Panc1 (cell line): Measurements from ENCODE around the gene PTCD2. TPM values are rescaled to one million over a fixed set of nuclear protein-coding genes. Genes with fewer than 3 reads are reported as not detected.

ENCODE experiments used
- ATAC-seq: fragments of 200-7000 bp; cut with Tn5 transposase; 2 replicates; pipeline ENCODE4 v1.9.1; 2020; ENCODE audit warnings: mild to moderate bottlenecking, moderate library complexity
- BruUV-seq: library from RNA; stranded (reverse); fragments of 400-500 nt; replicated peaks from 2 replicates; lab custom pipeline; 2021; lab: Mats Ljungman, UMichigan
- CTCF ChIA-PET: fragments of 300-600 bp; sonication (Branson Sonifier 250); formaldehyde crosslinking; loops from one replicate; lab custom pipeline; 2022; ENCODE audit warnings: antibody characterized with exemption; lab: Charles Lee
- POLR2A ChIA-PET: fragments of 300-600 bp; sonication (Branson Sonifier 250); formaldehyde crosslinking; loops from one replicate; lab custom pipeline; 2022; ENCODE audit warnings: antibody characterized with exemption; lab: Charles Lee
- DNase-seq: peaks from one replicate; pipeline ENCODE4 v3.0.0-alpha.2; 2010; ENCODE audit warnings: low read depth, low spot score
- H3K27ac ChIP-seq: 2 replicates; pipeline ENCODE4 v1.5.1; 2011; ENCODE audit warnings: mild to moderate bottlenecking, low read length, inconsistent platforms
- H3K27me3 ChIP-seq: fragments of 200-500 bp; sonication (Bioruptor generic); 2 replicates; pipeline ENCODE4 v1.6.0; 2014; ENCODE audit warnings: low read length, inconsistent platforms; ENCODE audit not compliant: control insufficient read depth, insufficient read depth
- H3K36me3 ChIP-seq: fragments of 200-500 bp; sonication (Bioruptor generic); 2 replicates; pipeline ENCODE4 v1.5.1; 2014; ENCODE audit warnings: inconsistent platforms, mild to moderate bottlenecking, low read length, moderate library complexity; ENCODE audit not compliant: control insufficient read depth, insufficient read depth
- H3K4me1 ChIP-seq: 2 replicates; pipeline ENCODE4 v1.5.1; 2011; ENCODE audit warnings: inconsistent platforms, mild to moderate bottlenecking, low read length, moderate library complexity; ENCODE audit not compliant: control insufficient read depth, insufficient read depth
- H3K4me3 ChIP-seq, 2 experiments: 2 replicates each; pipeline ENCODE4 v1.5.1; 2011 to 2012; ENCODE audit warnings: low read depth in 2 of 2, low read length in 2 of 2, mild to moderate bottlenecking in 2 of 2, inconsistent platforms in 1 of 2, moderate library complexity in 1 of 2
- H3K9me3 ChIP-seq: fragments of 200-500 bp; sonication (Bioruptor generic); 2 replicates; pipeline ENCODE4 v1.5.1; 2014; ENCODE audit warnings: low read depth, mild to moderate bottlenecking, inconsistent platforms, low read length, moderate library complexity; ENCODE audit not compliant: control insufficient read depth, insufficient read depth
- POLR2AphosphoS5 ChIP-seq: IDR thresholded peaks from 2 replicates; pipeline ENCODE4 v1.6.1; 2012; ENCODE audit warnings: mild to moderate bottlenecking, low read depth, low read length, moderate library complexity
- SIN3A ChIP-seq: IDR thresholded peaks from 2 replicates; pipeline ENCODE4 v1.6.1; 2012; ENCODE audit warnings: low read depth, mild to moderate bottlenecking, low read length, moderate library complexity, borderline replicate concordance; ENCODE audit not compliant: insufficient read depth
- TCF7L2 ChIP-seq: IDR thresholded peaks from 2 replicates; pipeline ENCODE4 v1.6.1; 2011; ENCODE audit warnings: mild to moderate bottlenecking, low read depth, low read length, inconsistent platforms
- in situ Hi-C: cut with HindIII; loops from 2 replicates; pipeline ENCODE4 v1.10.0; 2016; ENCODE audit warnings: low sequenced_read_pairs, low pct_unique_long_range_greater_than_20kb
- intact Hi-C: fragments of 100-400 bp; cut with micrococcal nuclease; formaldehyde crosslinking; loops from one replicate; pipeline ENCODE4 v1.10.0; 2022; ENCODE audit not compliant: unreplicated experiment
- total RNA-seq: library from RNA; stranded (reverse); gene quantifications from one replicate; pipeline ENCODE4 v1.2.1, GENCODE V29; 2021; ENCODE audit not compliant: unreplicated experiment
- TF ChIP-seq, protein P1 (sequence below), 2 experiments: IDR thresholded peaks; 2 replicates each; pipeline ENCODE4 v1.6.1; 2011 to 2012; ENCODE audit warnings: low read depth in 2 of 2, control low read depth in 1 of 2, low read length in 1 of 2, mild to moderate bottlenecking in 1 of 2, moderate library complexity in 1 of 2; ENCODE audit not compliant: insufficient read depth in 1 of 2
- TF ChIP-seq, protein P2 (sequence below): fragments of 450-650 bp; IDR thresholded peaks from 2 replicates; pipeline ENCODE4 v1.5.1; 2017; ENCODE audit warnings: mild to moderate bottlenecking

Gene PTCD2
- total RNA-seq, 1 experiment from 2014 or later = 13.0 TPM

DNA sequence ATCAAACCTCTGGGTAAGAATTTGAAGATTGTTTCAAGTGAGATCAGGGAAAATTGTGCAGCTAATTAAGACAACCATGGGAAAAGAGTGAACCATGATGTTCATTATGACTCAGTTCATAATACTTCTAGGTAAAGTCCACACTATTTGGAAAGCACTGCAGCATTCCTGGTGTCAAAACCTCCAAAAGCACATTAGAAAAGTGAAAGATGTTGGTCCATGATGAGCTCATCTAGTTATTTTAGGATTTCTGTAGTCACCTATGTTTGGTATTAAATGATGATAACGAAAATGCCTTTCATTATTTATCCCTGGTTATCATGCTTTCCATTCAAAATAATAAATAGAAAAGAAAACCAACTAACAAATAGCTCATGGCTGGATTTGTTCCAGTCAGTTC, 49.1 kb downstream of the PTCD2 start:
- Histone ChIP-seq H3K9me3 (no peaks in the 10 kb centered on the region), H3K27ac (no peak overlapping the region), H3K36me3 (no peaks in the 10 kb centered on the region), H3K27me3 (no peaks in the 10 kb centered on the region), H3K4me3 (no peak overlapping the region), H3K4me1 (no peaks in the 10 kb centered on the region)
- DNase-seq (no peak), ATAC-seq (no peak)
- in situ Hi-C loops = no loop called here
- intact Hi-C loops = loop anchor here (5.0 kb wide), 1 partner anchor 153 kb away; no protein-coding TSS in a partner anchor
- ChIA-PET POLR2A (interaction anchor here (0.5 kb wide), 1 partner anchor 57 kb away, joined by 5 read pairs; no protein-coding TSS in a partner anchor), CTCF (interaction anchor here (0.6 kb wide), 2 partner anchors 153 to 453 kb away, joined by 4 to 5 read pairs; no protein-coding TSS in a partner anchor)
- no peak for TF ChIP-seq POLR2AphosphoS5
- TF ChIP-seq, protein P1, sequence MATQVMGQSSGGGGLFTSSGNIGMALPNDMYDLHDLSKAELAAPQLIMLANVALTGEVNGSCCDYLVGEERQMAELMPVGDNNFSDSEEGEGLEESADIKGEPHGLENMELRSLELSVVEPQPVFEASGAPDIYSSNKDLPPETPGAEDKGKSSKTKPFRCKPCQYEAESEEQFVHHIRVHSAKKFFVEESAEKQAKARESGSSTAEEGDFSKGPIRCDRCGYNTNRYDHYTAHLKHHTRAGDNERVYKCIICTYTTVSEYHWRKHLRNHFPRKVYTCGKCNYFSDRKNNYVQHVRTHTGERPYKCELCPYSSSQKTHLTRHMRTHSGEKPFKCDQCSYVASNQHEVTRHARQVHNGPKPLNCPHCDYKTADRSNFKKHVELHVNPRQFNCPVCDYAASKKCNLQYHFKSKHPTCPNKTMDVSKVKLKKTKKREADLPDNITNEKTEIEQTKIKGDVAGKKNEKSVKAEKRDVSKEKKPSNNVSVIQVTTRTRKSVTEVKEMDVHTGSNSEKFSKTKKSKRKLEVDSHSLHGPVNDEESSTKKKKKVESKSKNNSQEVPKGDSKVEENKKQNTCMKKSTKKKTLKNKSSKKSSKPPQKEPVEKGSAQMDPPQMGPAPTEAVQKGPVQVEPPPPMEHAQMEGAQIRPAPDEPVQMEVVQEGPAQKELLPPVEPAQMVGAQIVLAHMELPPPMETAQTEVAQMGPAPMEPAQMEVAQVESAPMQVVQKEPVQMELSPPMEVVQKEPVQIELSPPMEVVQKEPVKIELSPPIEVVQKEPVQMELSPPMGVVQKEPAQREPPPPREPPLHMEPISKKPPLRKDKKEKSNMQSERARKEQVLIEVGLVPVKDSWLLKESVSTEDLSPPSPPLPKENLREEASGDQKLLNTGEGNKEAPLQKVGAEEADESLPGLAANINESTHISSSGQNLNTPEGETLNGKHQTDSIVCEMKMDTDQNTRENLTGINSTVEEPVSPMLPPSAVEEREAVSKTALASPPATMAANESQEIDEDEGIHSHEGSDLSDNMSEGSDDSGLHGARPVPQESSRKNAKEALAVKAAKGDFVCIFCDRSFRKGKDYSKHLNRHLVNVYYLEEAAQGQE (IDR thresholded peaks at IDR 0.05; ENCODE audit: insufficient read depth in 1 of 2, low read depth in 2 of 2, low read length in 1 of 2) = no peak
- no peak for TF ChIP-seq SIN3A
- TF ChIP-seq, protein P2, sequence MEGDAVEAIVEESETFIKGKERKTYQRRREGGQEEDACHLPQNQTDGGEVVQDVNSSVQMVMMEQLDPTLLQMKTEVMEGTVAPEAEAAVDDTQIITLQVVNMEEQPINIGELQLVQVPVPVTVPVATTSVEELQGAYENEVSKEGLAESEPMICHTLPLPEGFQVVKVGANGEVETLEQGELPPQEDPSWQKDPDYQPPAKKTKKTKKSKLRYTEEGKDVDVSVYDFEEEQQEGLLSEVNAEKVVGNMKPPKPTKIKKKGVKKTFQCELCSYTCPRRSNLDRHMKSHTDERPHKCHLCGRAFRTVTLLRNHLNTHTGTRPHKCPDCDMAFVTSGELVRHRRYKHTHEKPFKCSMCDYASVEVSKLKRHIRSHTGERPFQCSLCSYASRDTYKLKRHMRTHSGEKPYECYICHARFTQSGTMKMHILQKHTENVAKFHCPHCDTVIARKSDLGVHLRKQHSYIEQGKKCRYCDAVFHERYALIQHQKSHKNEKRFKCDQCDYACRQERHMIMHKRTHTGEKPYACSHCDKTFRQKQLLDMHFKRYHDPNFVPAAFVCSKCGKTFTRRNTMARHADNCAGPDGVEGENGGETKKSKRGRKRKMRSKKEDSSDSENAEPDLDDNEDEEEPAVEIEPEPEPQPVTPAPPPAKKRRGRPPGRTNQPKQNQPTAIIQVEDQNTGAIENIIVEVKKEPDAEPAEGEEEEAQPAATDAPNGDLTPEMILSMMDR = no peak
- no peak for TF ChIP-seq TCF7L2
- BruUV-seq = no TSS peak

GRCh38 chr5:72369711-72370110, 49.5 kb downstream of the PTCD2 start:
- ChIA-PET POLR2A (no interaction called here), CTCF (interaction anchor here (0.6 kb wide), 2 partner anchors 152 to 453 kb away, joined by 4 to 5 read pairs; no protein-coding TSS in a partner anchor)
- intact Hi-C loops = loop anchor here (5.0 kb wide), 1 partner anchor 153 kb away; no protein-coding TSS in a partner anchor

More at GRCh38 chr5:72369711-72370110, 49.5 kb downstream of the PTCD2 start:
- Histone ChIP-seq H3K27ac (no peak overlapping the region), H3K36me3 (no peaks in the 10 kb centered on the region), H3K4me3 (no peak overlapping the region), H3K4me1 (no peaks in the 10 kb centered on the region), H3K27me3 (no peaks in the 10 kb centered on the region), H3K9me3 (no peaks in the 10 kb centered on the region)
- no TSS peak for BruUV-seq
- ATAC-seq (no peak), DNase-seq (no peak)
- in situ Hi-C loops = no loop called here
- TF ChIP-seq POLR2AphosphoS5 (no peak), SIN3A (no peak), TCF7L2 (no peak)
- TF ChIP-seq, protein P1 (IDR thresholded peaks at IDR 0.05; ENCODE audit: insufficient read depth in 1 of 2, low read depth in 2 of 2, low read length in 1 of 2) = no peak
- TF ChIP-seq, protein P2 = no peak
